ACC112 (cell line): ENCODE results near the gene GNAZ.

Source experiments
- H2AFZ ChIP-seq: fragments of 200-600 bp; sonication (generic); one replicate; pipeline ENCODE4 v1.6.0; 2017; ENCODE audit warnings: antibody characterized with exemption, low read length; ENCODE audit not compliant: unreplicated experiment
- H3K27ac ChIP-seq: fragments of 200-600 bp; sonication (generic); 2 replicates; pipeline ENCODE4 v1.5.1; 2014; ENCODE audit warnings: low read depth, mild to moderate bottlenecking, antibody characterized with exemption, low read length, moderate library complexity
- H3K27me3 ChIP-seq: fragments of 200-600 bp; sonication (generic); 2 replicates; pipeline ENCODE4 v1.6.1; 2014; ENCODE audit warnings: mild to moderate bottlenecking, antibody characterized with exemption, low read length, moderate library complexity, mixed read lengths; ENCODE audit not compliant: insufficient read depth
- H3K36me3 ChIP-seq: fragments of 200-600 bp; sonication (generic); 2 replicates; pipeline ENCODE4 v1.6.1; 2016; ENCODE audit warnings: mild to moderate bottlenecking, antibody characterized with exemption, low read length, moderate library complexity, mixed read lengths; ENCODE audit not compliant: insufficient read depth
- H3K4me1 ChIP-seq: fragments of 200-600 bp; sonication (generic); one replicate; pipeline ENCODE4 v1.6.1; 2016; ENCODE audit warnings: low read length, mixed read lengths; ENCODE audit not compliant: insufficient read depth, unreplicated experiment, control insufficient read depth
- H3K4me3 ChIP-seq: fragments of 200-600 bp; sonication (generic); 2 replicates; pipeline ENCODE4 v1.5.1; 2014; ENCODE audit warnings: mild to moderate bottlenecking, low read depth, low read length
- H3K79me2 ChIP-seq: fragments of 200-600 bp; sonication (generic); one replicate; pipeline ENCODE4 v1.6.0; 2016; ENCODE audit warnings: low read length; ENCODE audit not compliant: control insufficient read depth, unreplicated experiment, insufficient read depth

Gene GNAZ

DNA sequence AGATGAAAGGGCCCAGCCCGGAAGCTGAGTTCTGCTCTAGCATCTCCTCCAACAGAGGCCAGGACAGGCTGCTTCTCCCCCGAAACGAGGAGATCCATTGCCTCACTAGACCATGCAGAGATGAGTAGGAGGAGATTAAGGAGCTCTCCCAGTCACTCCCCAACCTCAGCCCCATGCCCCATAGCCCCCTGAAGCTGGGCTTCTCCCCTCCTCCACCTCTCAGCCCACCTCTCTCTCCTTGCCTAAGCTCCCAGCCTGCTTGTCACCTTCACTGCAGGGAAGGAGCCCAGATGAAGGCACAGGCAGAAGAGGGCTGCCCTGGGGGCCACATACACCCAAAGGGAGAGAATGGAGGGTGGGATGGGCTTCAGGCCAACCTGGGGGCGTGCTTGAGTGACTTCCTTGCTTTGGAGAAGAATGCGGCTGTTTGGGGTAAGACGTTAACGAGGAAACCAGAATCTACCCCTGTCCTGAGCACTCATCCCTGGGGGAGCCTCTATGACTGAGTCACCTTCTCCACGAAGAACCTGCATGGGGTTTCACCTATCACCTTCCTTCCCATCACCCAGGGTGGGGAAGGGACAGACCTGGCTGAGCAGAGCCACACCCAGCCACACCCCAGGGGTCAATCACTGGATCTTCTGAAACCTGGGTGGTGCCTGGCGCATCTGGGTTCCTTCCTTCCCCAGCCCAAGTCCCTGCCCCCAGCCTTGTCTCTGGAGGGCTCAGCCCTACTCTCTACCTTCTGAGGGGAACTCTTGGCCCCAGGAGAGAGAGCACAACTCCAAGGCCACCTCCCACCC is 11.6 kb upstream of the GNAZ start:
- Histone ChIP-seq H3K79me2 (no peaks in the 10 kb centered on the region), H3K4me1 (no peaks in the 10 kb centered on the region), H3K27me3 (no peaks in the 10 kb centered on the region; the same call in 1 of the 2 replicates), H3K27ac (no peak overlapping the region), H3K4me3 (no peak overlapping the region), H3K36me3 (no peaks in the 10 kb centered on the region), H2AFZ (no peak overlapping the region)

DNA sequence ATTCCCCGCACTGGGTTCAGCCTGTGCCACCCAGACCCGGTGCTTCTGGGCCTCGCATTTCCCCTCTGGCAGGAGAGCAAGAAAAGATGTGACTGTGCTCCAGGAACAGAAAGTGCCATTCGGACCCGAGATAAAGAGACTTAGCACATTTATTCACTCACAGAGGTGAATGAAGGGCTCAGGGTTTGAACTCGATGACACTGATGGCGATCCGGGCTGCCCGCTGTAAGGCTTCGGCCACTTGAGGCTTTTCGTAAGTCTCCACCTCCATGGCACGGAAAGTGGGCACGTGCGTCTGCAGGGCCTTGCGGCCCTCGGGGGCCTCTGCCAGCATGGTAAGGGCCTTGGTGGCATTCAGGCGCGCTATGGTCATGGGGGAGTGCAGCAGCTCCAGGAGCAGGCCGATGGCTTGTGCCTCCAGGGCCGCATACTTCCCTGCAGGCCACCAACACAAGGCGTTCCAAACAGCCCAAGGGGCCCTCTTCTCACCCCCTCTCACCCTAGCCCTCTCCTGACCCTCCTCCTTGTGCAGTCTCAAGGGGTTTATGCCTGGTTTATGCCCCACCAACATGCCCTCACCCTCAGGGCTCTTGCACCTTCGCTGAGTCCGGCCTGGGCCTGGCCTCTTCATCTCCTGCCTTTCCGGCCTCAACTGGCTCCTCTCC is 10.9 kb upstream of the GNAZ start:
- Histone ChIP-seq H2AFZ (no peak overlapping the region), H3K27ac (no peak overlapping the region), H3K27me3 (no peaks in the 10 kb centered on the region; the same call in 1 of the 2 replicates), H3K4me1 (no peaks in the 10 kb centered on the region), H3K79me2 (no peaks in the 10 kb centered on the region), H3K4me3 (no peak overlapping the region), H3K36me3 (no peaks in the 10 kb centered on the region)

DNA sequence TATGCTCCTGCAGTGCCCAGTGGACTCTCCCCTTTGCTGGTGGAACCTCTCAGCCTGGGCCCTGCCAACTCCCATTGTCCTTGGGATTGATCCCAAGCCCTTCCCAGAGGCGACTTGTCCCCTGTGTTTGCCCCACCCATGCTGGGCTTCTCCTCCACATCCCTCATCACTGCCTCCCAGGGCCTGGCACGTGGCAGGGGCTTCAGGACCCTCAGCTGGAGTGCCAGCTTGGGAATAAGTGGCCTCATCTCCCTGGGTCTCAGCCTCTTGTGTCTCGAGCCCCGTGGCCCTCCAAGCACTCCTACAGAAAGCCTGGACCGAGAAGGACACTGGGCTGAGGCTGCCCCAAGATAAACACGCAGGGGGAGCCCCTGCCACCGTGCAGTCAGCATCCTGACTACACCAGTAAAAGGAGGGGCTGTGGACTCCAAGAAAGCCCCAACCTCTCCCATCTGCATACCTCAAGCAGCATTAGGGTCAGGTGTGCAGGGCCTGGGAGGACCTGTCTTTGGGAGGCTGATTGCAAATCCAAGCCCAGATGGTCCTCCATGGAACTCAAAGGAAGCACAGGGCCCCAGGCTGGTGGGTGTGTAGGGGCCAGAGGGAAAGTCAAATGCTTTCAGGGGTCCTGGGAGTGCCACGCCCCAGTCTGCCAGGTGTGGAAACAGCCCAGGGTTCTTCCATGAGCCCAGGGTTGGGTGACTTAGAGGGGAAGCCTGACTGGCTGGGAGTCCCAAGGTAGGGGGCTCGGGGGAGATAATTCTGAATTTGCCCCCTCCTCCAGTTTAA is 9.5 kb upstream of the GNAZ start:
- Histone ChIP-seq H2AFZ (no peak overlapping the region), H3K27ac (no peak overlapping the region), H3K27me3 (no peaks in the 10 kb centered on the region; the same call in 1 of the 2 replicates), H3K36me3 (no peaks in the 10 kb centered on the region), H3K4me3 (no peak overlapping the region), H3K79me2 (no peaks in the 10 kb centered on the region), H3K4me1 (no peaks in the 10 kb centered on the region)

DNA sequence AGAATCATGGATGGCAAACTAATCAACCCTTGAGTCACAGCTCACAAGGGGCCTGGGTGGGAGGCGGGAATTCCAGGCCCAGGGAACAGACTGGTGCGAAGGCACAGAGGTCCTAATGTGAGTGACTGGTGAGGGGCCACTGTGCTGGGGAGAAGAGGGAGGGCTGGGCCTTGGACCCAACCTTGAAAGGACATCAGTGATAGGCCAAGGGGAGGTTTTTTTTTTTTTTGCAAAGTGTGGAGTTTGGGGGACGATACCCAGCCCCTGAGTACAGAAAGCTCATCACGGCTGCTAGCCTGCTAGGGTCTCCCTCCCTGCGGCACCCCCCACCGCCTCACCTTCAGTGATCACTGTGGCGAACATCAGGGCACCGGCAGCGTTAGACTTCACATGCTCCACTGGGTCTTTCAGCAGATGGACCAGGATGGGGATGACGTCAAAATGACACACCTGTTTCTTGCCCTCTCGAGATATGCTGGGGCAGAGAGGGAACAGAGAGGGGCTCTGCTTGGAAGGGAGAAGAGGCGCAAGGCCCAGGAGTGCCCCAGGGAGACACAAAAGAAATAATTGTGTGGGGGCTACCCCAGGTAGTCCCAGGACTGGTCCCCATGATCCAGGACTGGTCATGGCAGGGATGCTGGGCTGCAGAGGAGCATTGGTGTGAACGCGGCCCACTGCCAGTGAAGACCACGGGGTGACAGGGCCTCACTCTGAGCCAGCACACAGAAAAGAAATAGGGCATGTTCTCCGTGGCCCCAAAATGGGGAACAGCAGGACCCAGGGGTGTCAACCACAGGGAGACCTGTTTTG is 8.6 kb upstream of the GNAZ start:
- H2AFZ ChIP-seq: no peak overlapping the region
- no peaks in the 10 kb centered on the region for H3K4me1 ChIP-seq
- no peaks in the 10 kb centered on the region for H3K36me3 ChIP-seq
- H3K4me3 ChIP-seq: no peak overlapping the region
- H3K27me3 ChIP-seq: no peaks in the 10 kb centered on the region; the same call in 1 of the 2 replicates
- H3K79me2 ChIP-seq: no peaks in the 10 kb centered on the region
- H3K27ac ChIP-seq: no peak overlapping the region

DNA sequence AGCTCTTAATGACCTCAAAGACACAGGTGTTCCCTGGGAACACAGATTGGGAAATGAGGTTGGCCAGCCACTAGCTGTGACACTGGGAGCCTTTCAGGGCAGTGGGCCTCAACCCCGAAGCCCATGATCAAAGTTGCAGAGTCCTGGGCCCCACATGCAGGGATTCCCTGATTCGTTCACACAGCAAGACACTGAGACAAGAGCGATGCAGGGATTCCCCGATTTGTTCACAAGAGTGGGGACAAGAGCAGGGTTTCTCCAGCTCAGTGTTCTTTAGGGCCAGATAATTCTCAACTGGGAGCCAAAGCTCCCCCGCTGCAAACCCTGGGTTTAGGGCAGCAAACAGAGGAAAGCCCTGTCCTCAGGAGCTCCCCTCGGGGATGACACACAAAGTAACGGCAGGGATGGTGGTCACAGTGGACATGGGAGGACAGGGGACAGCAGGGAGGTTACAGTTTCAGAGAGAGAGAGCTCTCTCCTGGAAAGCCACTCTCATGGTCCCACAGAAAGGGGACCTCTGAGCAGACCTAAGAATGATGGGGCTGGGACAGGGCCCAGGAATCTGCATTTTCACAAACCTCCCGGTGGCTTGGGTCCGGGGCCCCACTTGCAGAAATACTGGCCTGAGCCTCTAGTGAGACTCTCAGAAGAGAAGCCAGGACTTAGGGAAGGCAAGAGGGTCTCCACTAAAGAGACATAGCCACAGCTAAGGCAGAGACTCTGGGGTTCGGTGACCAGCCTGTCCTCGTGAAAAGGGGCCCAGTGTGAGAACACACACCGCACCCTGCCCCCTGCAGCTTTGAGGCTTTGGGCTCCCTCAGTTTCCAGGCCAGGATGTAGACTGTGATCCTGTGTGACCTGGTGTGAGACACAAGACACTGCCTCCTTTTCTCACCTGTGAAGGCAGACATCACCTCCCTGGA is 7.4 kb upstream of the GNAZ start:
- Histone ChIP-seq H3K27ac (no peak overlapping the region), H3K4me1 (no peaks in the 10 kb centered on the region), H3K79me2 (no peaks in the 10 kb centered on the region), H3K27me3 (no peaks in the 10 kb centered on the region), H3K4me3 (no peak overlapping the region), H2AFZ (no peak overlapping the region), H3K36me3 (no peaks in the 10 kb centered on the region)

DNA sequence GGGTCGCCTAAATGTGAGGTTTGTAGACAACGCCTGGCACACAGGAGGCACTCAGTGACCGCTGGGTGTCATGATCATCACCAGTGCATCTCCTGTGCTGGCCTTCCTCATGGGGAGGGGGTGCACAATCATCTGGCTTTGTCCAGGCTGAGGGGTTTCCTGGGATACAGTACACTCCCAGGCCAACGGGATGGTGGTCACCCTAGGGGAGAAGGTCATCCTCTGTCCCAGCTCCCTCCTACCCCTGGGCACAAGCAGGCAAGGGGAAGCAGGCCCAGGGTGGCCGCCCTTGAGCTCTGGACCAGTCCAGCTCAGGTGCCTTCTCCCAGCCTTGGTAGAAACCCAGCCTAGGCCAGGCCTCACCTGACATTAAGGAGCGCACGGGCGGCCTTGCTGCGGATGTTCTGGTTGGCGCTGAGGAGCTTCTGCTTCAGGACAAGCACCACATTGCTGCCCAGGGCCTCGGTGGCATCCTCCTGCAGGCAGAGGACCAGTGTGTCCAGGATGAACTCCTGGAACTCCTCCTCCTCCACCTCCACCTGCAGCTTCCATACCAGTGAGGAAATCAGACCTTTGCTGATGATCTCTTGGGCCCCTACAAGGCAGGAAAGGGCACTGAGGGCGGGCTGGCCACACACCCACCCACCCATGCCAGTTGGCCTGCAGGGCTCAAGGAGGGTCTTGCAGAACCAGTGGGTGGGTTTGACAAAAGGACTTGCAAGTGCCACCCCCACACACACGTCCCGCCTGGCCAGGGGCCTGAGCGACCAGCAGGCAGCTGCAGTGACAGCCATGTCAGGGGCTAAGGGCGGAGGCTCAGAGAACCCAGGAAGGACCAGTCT is 6.6 kb upstream of the GNAZ start:
- Histone ChIP-seq H3K27ac (no peak overlapping the region), H3K4me1 (no peaks in the 10 kb centered on the region), H3K79me2 (no peaks in the 10 kb centered on the region), H3K36me3 (no peaks in the 10 kb centered on the region), H3K27me3 (no peaks in the 10 kb centered on the region), H2AFZ (no peak overlapping the region), H3K4me3 (no peak overlapping the region)

DNA sequence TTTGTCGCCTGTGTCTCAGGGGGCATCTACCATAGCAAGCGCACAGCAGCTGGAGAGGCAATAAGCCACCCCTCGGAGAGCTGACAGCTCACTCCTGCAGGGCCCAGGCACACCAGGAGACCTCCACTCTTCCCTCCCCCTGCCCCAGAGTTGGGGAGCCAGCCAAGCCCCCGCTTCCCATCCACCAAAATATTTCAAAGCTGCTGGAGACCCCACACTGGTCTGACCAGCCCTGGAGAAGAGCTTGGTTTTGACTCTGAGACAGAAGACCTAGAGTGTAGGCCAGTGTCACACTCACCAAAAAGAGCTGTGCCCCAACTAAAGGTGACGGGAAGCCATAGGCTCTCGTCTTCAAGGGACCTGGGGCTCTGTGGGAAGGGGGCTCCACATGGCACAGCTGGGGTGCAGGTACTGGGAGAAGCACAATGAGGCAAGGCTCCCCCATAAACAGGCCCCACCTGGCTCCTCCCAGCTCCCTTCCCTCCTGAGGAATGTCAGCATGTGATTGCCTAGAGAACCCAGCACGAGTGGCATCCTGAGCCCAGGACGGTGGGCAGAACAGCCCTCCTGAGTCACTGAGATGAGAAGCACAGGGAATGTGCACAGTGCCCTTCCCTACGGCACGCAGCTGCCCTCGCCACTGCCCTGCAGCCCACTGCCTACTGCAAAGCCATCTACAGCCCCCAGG is 5.8 kb upstream of the GNAZ start:
- H3K4me1 ChIP-seq: no peaks in the 10 kb centered on the region
- H3K27ac ChIP-seq: no peak overlapping the region
- no peaks in the 10 kb centered on the region for H3K27me3 ChIP-seq

DNA sequence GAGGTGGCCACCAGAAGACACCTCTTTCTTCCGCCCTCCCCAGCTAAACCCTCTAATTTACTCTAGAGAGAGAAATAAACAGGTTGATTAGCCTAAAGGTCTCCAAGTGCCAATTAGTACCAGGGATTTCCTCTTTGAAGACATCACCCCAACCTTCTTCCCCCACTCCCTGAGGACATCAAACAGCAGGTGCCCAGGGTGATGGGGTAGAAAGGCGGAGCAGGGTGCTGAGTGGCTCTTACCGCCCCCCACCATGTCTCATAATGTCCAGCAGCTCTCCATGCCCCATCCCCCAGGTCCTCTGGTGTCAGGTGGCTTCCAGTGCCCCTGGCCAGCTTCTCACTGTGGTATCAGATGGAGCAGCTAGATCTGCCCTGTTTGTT is 5.3 kb upstream of the GNAZ start:
- Histone ChIP-seq H3K79me2 (no peaks in the 10 kb centered on the region), H3K4me1 (no peaks in the 10 kb centered on the region), H3K27me3 (no peaks in the 10 kb centered on the region), H3K4me3 (no peak overlapping the region), H2AFZ (no peak overlapping the region), H3K36me3 (no peaks in the 10 kb centered on the region), H3K27ac (no peak overlapping the region)

More for the DNA sequence above, 5.8 kb upstream of the GNAZ start:
- Histone ChIP-seq H3K4me3 (no peak overlapping the region), H3K79me2 (no peaks in the 10 kb centered on the region), H3K36me3 (no peaks in the 10 kb centered on the region), H2AFZ (no peak overlapping the region)
